Liver (tissue), 9 donors: ENCODE data around the gene SEL1L. TPM values are rescaled to one million over a fixed set of nuclear protein-coding genes. Genes with fewer than 3 reads are reported as not detected.

Source experiments
- DNase-seq: peaks from one replicate; pipeline ENCODE4 v3.0.0-alpha.2; 2017; ENCODE audit warnings: low spot score
- H3K27ac ChIP-seq, 2 donors: one replicate each; pipeline ENCODE4 v1.7.0; 2013; ENCODE audit warnings: inconsistent platforms in 2 of 2, low read length in 2 of 2, control low read depth in 1 of 2, low read depth in 1 of 2, mild to moderate bottlenecking in 1 of 2
- H3K27me3 ChIP-seq, 4 donors: one replicate each; pipeline versions ENCODE4 v1.6.1 to v1.7.0; 2013; ENCODE audit warnings: low read length in 3 of 4, inconsistent platforms in 1 of 4, mild to moderate bottlenecking in 1 of 4, moderate library complexity in 1 of 4; ENCODE audit not compliant: control insufficient read depth in 4 of 4, insufficient read depth in 4 of 4
- H3K36me3 ChIP-seq, 4 donors: one replicate each; pipeline versions ENCODE4 v1.6.1 to v1.7.0; 2013; ENCODE audit warnings: low read length in 3 of 4, mild to moderate bottlenecking in 3 of 4, low read depth in 1 of 4, moderate library complexity in 1 of 4; ENCODE audit not compliant: control insufficient read depth in 4 of 4, insufficient read depth in 3 of 4
- H3K4me1 ChIP-seq, 4 donors: one replicate each; pipeline versions ENCODE4 v1.6.1 to v1.7.0; 2013; ENCODE audit warnings: low read length in 3 of 4, mild to moderate bottlenecking in 3 of 4, moderate library complexity in 1 of 4; ENCODE audit not compliant: control insufficient read depth in 4 of 4, insufficient read depth in 4 of 4
- H3K4me3 ChIP-seq, 3 donors: one replicate each; pipeline versions ENCODE4 v1.6.1 to v1.7.0; 2013; ENCODE audit warnings: low read length in 3 of 3, control low read depth in 1 of 3, low read depth in 1 of 3, mild to moderate bottlenecking in 1 of 3
- H3K9ac ChIP-seq, 2 donors: one replicate each; pipeline ENCODE4 v1.7.0; 2013; ENCODE audit warnings: low read length in 2 of 2, mild to moderate bottlenecking in 2 of 2, moderate library complexity in 2 of 2, control low read depth in 1 of 2, low read depth in 1 of 2
- H3K9me3 ChIP-seq, 4 donors: one replicate each; pipeline versions ENCODE4 v1.6.1 to v1.7.0; 2013; ENCODE audit warnings: low read length in 3 of 4; ENCODE audit not compliant: control insufficient read depth in 4 of 4
- EGR1 ChIP-seq, 2 donors: IDR thresholded peaks; 2 replicates each; pipeline ENCODE4 v1.6.1; 2016 to 2018; ENCODE audit warnings: antibody characterized with exemption in 2 of 2, low read depth in 2 of 2
- FOXA1 ChIP-seq: IDR thresholded peaks from 2 replicates; pipeline ENCODE4 v1.6.1; 2016; ENCODE audit warnings: antibody characterized with exemption
- FOXA2 ChIP-seq: IDR thresholded peaks from 2 replicates; pipeline ENCODE4 v1.6.1; 2016; ENCODE audit warnings: antibody characterized with exemption
- JUND ChIP-seq, 2 donors: IDR thresholded peaks; 2 replicates each; pipeline ENCODE4 v1.6.1; 2016; ENCODE audit warnings: antibody characterized with exemption in 2 of 2
- NR2F2 ChIP-seq: IDR thresholded peaks from 2 replicates; pipeline ENCODE4 v1.6.1; 2016; ENCODE audit warnings: antibody characterized with exemption
- RAD21 ChIP-seq, 2 donors: IDR thresholded peaks; 2 replicates each; pipeline ENCODE4 v1.6.1; 2016; ENCODE audit warnings: antibody characterized with exemption in 2 of 2, mild to moderate bottlenecking in 2 of 2
- REST ChIP-seq: IDR thresholded peaks from 2 replicates; pipeline ENCODE4 v1.6.1; 2016; ENCODE audit warnings: antibody characterized with exemption, mild to moderate bottlenecking
- RXRA ChIP-seq, 2 donors: IDR thresholded peaks; 2 replicates each; pipeline ENCODE4 v1.6.1; 2017 to 2018; ENCODE audit warnings: antibody characterized with exemption in 2 of 2, mild to moderate bottlenecking in 1 of 2
- SP1 ChIP-seq: IDR thresholded peaks from 2 replicates; pipeline ENCODE4 v1.6.1; 2018; ENCODE audit warnings: antibody characterized with exemption, mild to moderate bottlenecking
- TAF1 ChIP-seq: conservative IDR thresholded peaks from 2 replicates; pipeline ENCODE4 v1.6.1; 2016; ENCODE audit warnings: antibody characterized with exemption, mild to moderate bottlenecking
- YY1 ChIP-seq: IDR thresholded peaks from 2 replicates; pipeline ENCODE4 v1.6.1; 2016; ENCODE audit warnings: antibody characterized with exemption, mild to moderate bottlenecking
- ZBTB33 ChIP-seq: IDR thresholded peaks from 2 replicates; pipeline ENCODE4 v1.6.1; 2016; ENCODE audit warnings: antibody characterized with exemption
- WGBS: extraction: QIAGEN DNeasy Blood & Tissue Kit; methylation state at CpG from one replicate; pipeline ENCODE4 v1.1.7; 2013; 5-methylcytosine and 5-hydroxymethylcytosine counted together
- polyA plus RNA-seq, 2 donors: library from polyadenylated mRNA; stranded (reverse) in 1 of 2; unstranded in 1 of 2; fragments of 200-250 nt in 1 of 2; fragments of >200 nt in 1 of 2; fragmentation: Nextera tagmentation in 1 of 2; extraction: Ambion mirVana in 1 of 2; gene quantifications; one replicate each; pipeline versions ENCODE4 v1.2.1 to v1.2.3, GENCODE V29; 2013 to 2015
- total RNA-seq, 2 donors: library from RNA; depleted of rRNA; stranded (reverse); fragments of >200 nt; gene quantifications; one replicate each; pipeline ENCODE4 v1.2.3, GENCODE V29; 2014
- TF ChIP-seq, protein P1 (sequence below): IDR thresholded peaks from 2 replicates; pipeline ENCODE4 v1.6.1; 2016; ENCODE audit warnings: antibody characterized with exemption
- TF ChIP-seq, protein P2 (sequence below): fragments of 150-350 bp; IDR thresholded peaks from 2 replicates; pipeline ENCODE4 v1.5.1; 2017; ENCODE audit warnings: improper control_type of control experiment, low read depth, low read length; ENCODE audit not compliant: missing input control
- TF ChIP-seq, protein P3 (sequence below): IDR thresholded peaks from 2 replicates; pipeline ENCODE4 v1.6.1; 2016; ENCODE audit warnings: antibody characterized with exemption
- donor health status: healthy.
- donor health status: healthy.
- donor health status: healthy.
- donor health status: healthy.
- donor health status: healthy.

Gene SEL1L
- total and polyA plus RNA-seq, 4 donors: 40.7 to 117 (median 45.6) TPM

DNA sequence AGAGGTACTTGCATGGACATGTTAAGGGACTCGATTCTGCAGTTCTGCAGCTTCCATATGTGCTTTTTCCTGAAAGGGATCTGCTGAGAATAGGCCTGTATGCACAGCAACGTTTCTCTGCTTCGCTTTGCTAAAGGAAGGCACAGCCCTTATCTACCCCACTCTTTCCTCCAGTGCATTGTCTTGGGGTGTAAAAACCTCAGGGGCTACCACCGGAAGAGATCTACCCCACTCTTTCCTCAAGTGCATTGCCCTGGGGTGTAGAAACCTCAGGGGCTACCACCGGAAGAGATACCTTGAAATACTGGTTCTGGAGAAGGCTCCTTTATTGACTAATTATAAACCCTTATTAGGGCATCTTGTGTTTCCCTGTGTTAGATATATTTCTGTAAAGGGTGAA, 52.9 kb downstream of the SEL1L start:
- Histone ChIP-seq H3K4me3 (no peak overlapping the region), H3K27me3 (no peaks in the 10 kb centered on the region), H3K4me1 (no peaks in the 10 kb centered on the region), H3K36me3 (peaks cover 18 to 64% (median 63%) of the 10 kb centered on the region in 4 donors), H3K9ac (no peak overlapping the region), H3K9me3 (no peaks in the 10 kb centered on the region), H3K27ac (no peak overlapping the region)
- 93% methylated on average over 5 of the region's 5 CpGs for WGBS
- no peak for DNase-seq
- TF ChIP-seq, protein P1, sequence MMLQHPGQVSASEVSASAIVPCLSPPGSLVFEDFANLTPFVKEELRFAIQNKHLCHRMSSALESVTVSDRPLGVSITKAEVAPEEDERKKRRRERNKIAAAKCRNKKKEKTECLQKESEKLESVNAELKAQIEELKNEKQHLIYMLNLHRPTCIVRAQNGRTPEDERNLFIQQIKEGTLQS: no peak
- TF ChIP-seq, protein P2, sequence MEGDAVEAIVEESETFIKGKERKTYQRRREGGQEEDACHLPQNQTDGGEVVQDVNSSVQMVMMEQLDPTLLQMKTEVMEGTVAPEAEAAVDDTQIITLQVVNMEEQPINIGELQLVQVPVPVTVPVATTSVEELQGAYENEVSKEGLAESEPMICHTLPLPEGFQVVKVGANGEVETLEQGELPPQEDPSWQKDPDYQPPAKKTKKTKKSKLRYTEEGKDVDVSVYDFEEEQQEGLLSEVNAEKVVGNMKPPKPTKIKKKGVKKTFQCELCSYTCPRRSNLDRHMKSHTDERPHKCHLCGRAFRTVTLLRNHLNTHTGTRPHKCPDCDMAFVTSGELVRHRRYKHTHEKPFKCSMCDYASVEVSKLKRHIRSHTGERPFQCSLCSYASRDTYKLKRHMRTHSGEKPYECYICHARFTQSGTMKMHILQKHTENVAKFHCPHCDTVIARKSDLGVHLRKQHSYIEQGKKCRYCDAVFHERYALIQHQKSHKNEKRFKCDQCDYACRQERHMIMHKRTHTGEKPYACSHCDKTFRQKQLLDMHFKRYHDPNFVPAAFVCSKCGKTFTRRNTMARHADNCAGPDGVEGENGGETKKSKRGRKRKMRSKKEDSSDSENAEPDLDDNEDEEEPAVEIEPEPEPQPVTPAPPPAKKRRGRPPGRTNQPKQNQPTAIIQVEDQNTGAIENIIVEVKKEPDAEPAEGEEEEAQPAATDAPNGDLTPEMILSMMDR: no peak
- TF ChIP-seq RXRA (IDR thresholded peaks at IDR 0.05) (no peak), ZBTB33 (no peak), REST (no peak), RAD21 (IDR thresholded peaks at IDR 0.05) (no peak)

- no peak overlapping the region for H3K4me3 ChIP-seq
- no peaks in the 10 kb centered on the region for H3K27me3 ChIP-seq
- DNase-seq: no peak
- H3K9me3 ChIP-seq: no peaks in the 10 kb centered on the region
- H3K4me1 ChIP-seq: peaks cover 0 to 3% (median 0%) of the 10 kb centered on the region in 4 donors
- no peak overlapping the region for H3K27ac ChIP-seq
- no peak overlapping the region for H3K9ac ChIP-seq
- 88% methylated on average over 3 of the region's 3 CpGs for WGBS
- peaks cover 14 to 54% (median 48%) of the 10 kb centered on the region in 4 donors for H3K36me3 ChIP-seq
- TF ChIP-seq ZBTB33 (no peak), JUND (IDR thresholded peaks at IDR 0.05) (no peak), EGR1 (IDR thresholded peaks at IDR 0.05; ENCODE audit: low read depth in 2 of 2) (no peak), TAF1 (no peak), FOXA1 (no peak), SP1 (no peak), NR2F2 (no peak), YY1 (no peak), RXRA (IDR thresholded peaks at IDR 0.05) (no peak), REST (no peak), FOXA2 (no peak)
- TF ChIP-seq, protein P3, sequence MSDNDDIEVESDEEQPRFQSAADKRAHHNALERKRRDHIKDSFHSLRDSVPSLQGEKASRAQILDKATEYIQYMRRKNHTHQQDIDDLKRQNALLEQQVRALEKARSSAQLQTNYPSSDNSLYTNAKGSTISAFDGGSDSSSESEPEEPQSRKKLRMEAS: no peak
- TF ChIP-seq, protein P1: no peak
- TF ChIP-seq, protein P2: no peak
Measured at GRCh38 chr14:81478446-81478845, 55.2 kb downstream of the SEL1L start.
